GM12873 (cell line): ENCODE data around the gene CHTF18.

ENCODE experiments used
- TF ChIP-seq, protein P1 (sequence below): IDR thresholded peaks from 2 replicates; pipeline ENCODE4 v1.5.1; 2012; ENCODE audit warnings: low read depth, mild to moderate bottlenecking, moderate library complexity, low read length, control low read depth; ENCODE audit not compliant: insufficient read depth; ENCODE audit errors: missing control alignments

The CHTF18 gene

GRCh38 chr16:762595-763268, 25.7 kb upstream of the CHTF18 start:
- TF ChIP-seq, protein P1, sequence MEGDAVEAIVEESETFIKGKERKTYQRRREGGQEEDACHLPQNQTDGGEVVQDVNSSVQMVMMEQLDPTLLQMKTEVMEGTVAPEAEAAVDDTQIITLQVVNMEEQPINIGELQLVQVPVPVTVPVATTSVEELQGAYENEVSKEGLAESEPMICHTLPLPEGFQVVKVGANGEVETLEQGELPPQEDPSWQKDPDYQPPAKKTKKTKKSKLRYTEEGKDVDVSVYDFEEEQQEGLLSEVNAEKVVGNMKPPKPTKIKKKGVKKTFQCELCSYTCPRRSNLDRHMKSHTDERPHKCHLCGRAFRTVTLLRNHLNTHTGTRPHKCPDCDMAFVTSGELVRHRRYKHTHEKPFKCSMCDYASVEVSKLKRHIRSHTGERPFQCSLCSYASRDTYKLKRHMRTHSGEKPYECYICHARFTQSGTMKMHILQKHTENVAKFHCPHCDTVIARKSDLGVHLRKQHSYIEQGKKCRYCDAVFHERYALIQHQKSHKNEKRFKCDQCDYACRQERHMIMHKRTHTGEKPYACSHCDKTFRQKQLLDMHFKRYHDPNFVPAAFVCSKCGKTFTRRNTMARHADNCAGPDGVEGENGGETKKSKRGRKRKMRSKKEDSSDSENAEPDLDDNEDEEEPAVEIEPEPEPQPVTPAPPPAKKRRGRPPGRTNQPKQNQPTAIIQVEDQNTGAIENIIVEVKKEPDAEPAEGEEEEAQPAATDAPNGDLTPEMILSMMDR = no peak

DNA sequence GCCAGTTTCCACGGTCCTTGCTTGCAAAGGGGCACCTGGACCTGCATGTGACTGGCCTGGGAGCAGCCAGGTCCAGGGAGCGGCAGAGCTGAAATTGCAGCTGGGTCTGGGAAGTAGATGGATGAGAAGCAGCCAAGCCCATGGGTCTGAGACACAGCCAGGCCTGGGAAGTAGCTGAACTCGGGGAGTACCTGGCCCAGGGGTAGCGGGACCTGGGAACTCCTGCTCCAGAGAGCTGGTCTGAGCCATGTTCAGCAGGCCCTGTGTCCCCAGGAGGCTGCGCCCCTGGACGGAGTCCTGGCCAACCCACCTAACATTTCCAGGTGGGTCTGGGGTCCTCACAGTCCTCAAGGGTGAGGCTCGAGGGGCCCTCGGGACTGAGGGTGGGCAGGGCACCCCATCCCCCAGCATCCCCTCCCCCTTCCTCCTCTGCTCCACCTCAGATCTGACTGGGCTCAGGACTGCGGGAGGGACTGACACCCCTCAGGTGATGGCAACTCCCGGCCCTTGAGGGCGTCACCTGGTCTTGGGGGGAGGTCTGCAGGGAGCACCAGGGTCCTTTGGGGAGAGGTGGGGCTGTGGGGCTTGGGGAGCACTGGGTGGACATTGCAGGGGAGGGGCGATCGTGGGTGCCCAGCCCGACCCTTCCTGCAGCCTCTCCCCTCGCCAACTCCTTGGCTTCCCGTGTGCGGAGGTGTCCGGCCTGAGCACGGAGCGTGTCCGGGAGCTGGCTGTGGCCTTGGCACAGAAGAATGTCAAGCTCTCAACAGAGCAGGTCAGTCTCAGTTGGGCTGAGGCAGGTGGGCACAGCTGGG, 24.8 kb upstream of the CHTF18 start:
- TF ChIP-seq, protein P1 = no peak

GRCh38 chr16:764184-764750, 24.2 kb upstream of the CHTF18 start:
- TF ChIP-seq, protein P1 = no peak

DNA sequence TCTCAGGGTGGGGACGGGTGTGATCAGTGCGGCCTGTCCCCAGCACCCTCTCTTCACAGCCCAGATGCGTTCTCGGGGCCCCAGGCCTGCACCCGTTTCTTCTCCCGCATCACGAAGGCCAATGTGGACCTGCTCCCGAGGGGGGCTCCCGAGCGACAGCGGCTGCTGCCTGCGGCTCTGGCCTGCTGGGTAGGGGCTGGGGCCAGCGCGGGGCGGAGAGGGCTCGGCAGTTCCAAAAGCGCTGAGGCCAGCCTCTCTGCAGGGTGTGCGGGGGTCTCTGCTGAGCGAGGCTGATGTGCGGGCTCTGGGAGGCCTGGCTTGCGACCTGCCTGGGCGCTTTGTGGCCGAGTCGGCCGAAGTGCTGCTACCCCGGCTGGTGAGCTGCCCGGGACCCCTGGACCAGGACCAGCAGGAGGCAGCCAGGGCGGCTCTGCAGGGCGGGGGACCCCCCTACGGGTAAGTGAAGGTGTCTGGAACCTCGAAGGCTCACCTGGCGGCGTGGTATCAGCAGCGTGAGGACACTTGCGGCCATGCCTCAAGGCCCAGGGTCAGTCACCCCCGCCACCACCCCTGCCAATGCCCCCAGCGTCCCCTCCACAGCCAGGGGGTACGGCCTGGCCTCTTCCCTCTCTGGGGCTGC, 23.5 kb upstream of the CHTF18 start:
- TF ChIP-seq, protein P1 = no peak

- TF ChIP-seq, protein P1 = no peak
Observed at GRCh38 chr16:765488-765865, 22.9 kb upstream of the CHTF18 start.

DNA sequence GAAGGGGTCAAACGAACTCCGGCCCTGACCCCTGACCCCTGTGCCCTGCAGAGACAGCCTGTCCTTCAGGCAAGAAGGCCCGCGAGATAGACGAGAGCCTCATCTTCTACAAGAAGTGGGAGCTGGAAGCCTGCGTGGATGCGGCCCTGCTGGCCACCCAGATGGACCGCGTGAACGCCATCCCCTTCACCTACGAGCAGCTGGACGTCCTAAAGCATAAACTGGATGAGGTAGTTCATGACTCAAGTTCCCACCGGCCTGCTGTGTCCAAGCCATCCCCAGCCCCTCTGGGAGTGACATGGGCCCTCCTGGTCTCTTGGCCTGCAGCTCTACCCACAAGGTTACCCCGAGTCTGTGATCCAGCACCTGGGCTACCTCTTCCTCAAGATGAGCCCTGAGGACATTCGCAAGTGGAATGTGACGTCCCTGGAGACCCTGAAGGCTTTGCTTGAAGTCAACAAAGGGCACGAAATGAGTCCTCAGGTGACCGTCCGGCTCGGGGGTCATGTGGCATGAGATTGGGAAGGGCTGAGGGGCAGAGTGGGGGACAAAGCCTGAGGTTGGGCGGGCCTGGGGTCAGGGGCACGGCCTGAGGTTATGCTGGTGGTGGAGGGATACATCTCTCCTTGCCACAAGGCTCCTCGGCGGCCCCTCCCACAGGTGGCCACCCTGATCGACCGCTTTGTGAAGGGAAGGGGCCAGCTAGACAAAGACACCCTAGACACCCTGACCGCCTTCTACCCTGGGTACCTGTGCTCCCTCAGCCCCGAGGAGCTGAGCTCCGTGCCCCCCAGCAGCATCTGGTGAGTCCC, 22.2 kb upstream of the CHTF18 start:
- TF ChIP-seq, protein P1 = no peak
